ENCODE results near the gene CCDC192.

DNA sequence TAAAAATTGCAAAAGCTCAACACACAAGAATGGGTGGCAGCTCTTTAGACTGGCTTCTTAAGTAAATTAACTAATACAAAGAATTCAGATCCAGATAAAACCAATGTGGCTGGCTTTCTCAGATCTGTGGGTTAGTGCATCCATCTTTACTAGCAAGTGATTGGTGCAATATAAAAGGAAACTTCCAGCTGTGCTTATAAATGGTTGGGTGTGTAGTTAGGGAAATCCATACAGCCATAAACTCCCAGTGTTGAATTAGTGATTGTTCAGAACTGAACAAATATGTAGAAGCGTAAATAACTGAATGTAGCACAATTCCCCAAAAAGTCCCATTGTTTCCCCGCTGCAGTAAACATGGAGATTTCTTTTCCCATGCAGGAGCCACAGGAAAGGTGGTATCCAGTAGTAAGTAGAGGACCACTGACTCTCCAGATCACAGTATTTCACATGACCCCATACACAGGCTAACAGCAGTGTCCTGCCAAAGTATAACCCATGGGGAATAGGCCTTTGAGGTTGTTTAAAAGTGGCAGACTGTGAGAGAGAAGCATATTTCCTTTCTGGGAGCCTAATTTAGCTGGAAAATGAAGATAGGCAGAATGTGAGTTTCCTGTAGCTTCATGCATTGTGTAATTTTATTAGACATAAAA lies 207.2 kb downstream of the CCDC192 start:
- TF ChIP-seq SUZ12 (IDR thresholded peaks at IDR 0.05; ENCODE audit: extremely low read depth, insufficient read depth, insufficient read length): no peak
- no peak for TF ChIP-seq ZNF274 (IDR thresholded peaks at IDR 0.05; ENCODE audit: low read depth, low read length)

Data from NT2/D1 (cell line).